Right lung (tissue), 5 donors: Measurements from ENCODE around the gene ZFHX3. TPM values are rescaled to one million over a fixed set of nuclear protein-coding genes. Genes with fewer than 3 reads are reported as not detected.
"Not testable (repeated sequence)": the region's sequence is repeated elsewhere in the genome, so short reads cannot be mapped to it uniquely, and the experiment has no call there.

Source experiments
- DNase-seq, 2 donors: peaks; one replicate each; pipeline ENCODE4 v3.0.0-alpha.2; 2013
- polyA plus RNA-seq, 5 donors: library from polyadenylated mRNA; unstranded; fragments of 120-200 nt; gene quantifications; one replicate each; pipeline versions ENCODE4 v1.2.1 to v1.2.3, GENCODE V29; 2013; ENCODE audit warnings: inconsistent platforms in 1 of 5, low replicate concordance in 1 of 5; ENCODE audit not compliant: insufficient read length in 5 of 5, insufficient read depth in 1 of 5

Gene ZFHX3
- polyA plus RNA-seq, 5 donors, result 20.7 to 34.7 (median 26.6) TPM

GRCh38 chr16:72996291-72997062, 51.5 kb downstream of the ZFHX3 start:
- no peak for DNase-seq

- DNase-seq, result not testable (repeated sequence)
Observed at GRCh38 chr16:72995882-72996270, 52.1 kb downstream of the ZFHX3 start.

GRCh38 chr16:72995151-72995881, 52.6 kb downstream of the ZFHX3 start:
- DNase-seq, result no peak

GRCh38 chr16:72992142-72992601, 55.8 kb downstream of the ZFHX3 start:
- DNase-seq, result no peak

- DNase-seq, result no peak
Observed at GRCh38 chr16:72991644-72992043, 56.3 kb downstream of the ZFHX3 start.

- no peak for DNase-seq
Observed at GRCh38 chr16:72991211-72991610, 56.7 kb downstream of the ZFHX3 start.

- DNase-seq, result no peak
Observed at GRCh38 chr16:72990571-72990970, 57.4 kb downstream of the ZFHX3 start.

- no peak for DNase-seq
Observed at GRCh38 chr16:72989579-72990551, 58.1 kb downstream of the ZFHX3 start.

GRCh38 chr16:72989203-72989578, 58.7 kb downstream of the ZFHX3 start:
- DNase-seq, result not testable (repeated sequence)

- no peak for DNase-seq
Observed at GRCh38 chr16:72988569-72988968, 59.4 kb downstream of the ZFHX3 start.

- no peak for DNase-seq
Observed at GRCh38 chr16:72987480-72987901, 60.4 kb downstream of the ZFHX3 start.

- peak; percentile 84 to 85 for DNase-seq
Observed at GRCh38 chr16:72985995-72986394, 61.9 kb downstream of the ZFHX3 start.

- DNase-seq, result peak; percentile 82 to 84
Observed at GRCh38 chr16:72985148-72985941, 62.6 kb downstream of the ZFHX3 start.

GRCh38 chr16:72983728-72984350, 64.1 kb downstream of the ZFHX3 start:
- no peak for DNase-seq

GRCh38 chr16:72983241-72983640, 64.7 kb downstream of the ZFHX3 start:
- DNase-seq, result no peak

- DNase-seq, result no peak
Observed at GRCh38 chr16:72979974-72980373, 68.0 kb downstream of the ZFHX3 start.

- DNase-seq, result no peak
Observed at GRCh38 chr16:72978212-72978611, 69.7 kb downstream of the ZFHX3 start.

GRCh38 chr16:72977127-72977526, 70.8 kb downstream of the ZFHX3 start:
- DNase-seq, result no peak

- DNase-seq, result no peak
Observed at GRCh38 chr16:72976438-72977064, 71.4 kb downstream of the ZFHX3 start.

GRCh38 chr16:72975809-72976437, 72.0 kb downstream of the ZFHX3 start:
- DNase-seq, result no peak
